HL-60 (cell line): ENCODE data around the gene CCL11.

Experiments
- CTCF ChIP-seq: IDR thresholded peaks from one replicate; pipeline ENCODE4 v1.5.1; 2011; ENCODE audit warnings: low read length, control low read depth, inconsistent platforms; ENCODE audit not compliant: insufficient read depth
- GABPA ChIP-seq: IDR thresholded peaks from 2 replicates; pipeline ENCODE4 v1.6.1; 2012; ENCODE audit warnings: low read depth
- POLR2AphosphoS5 ChIP-seq: IDR thresholded peaks from 2 replicates; pipeline ENCODE4 v1.6.1; 2012; ENCODE audit warnings: low read depth
- REST ChIP-seq: IDR thresholded peaks from 2 replicates; pipeline ENCODE4 v1.6.1; 2012; ENCODE audit warnings: low read depth; ENCODE audit not compliant: insufficient replicate concordance

- no peak for TF ChIP-seq CTCF
- no peak for TF ChIP-seq GABPA
- TF ChIP-seq POLR2AphosphoS5: no peak
- no peak for TF ChIP-seq REST
Measured at GRCh38 chr17:34303606-34304005, 18.1 kb downstream of the CCL11 start.
